GM19467 (cell line): ENCODE data around the gene BAHCC1.

ENCODE experiments used
- ATAC-seq: cut with Tn5 transposase; IDR thresholded peaks from one replicate; pipeline ENCODE4 v1.9.1; 2021; ENCODE audit warnings: mild to moderate bottlenecking, moderate library complexity; ENCODE audit not compliant: unreplicated experiment

Gene BAHCC1

GRCh38 chr17:81459224-81459623 is 64.0 kb downstream of the BAHCC1 start:
- ATAC-seq, result no peak

GRCh38 chr17:81459864-81460263 is 64.6 kb downstream of the BAHCC1 start:
- no peak for ATAC-seq

- no peak for ATAC-seq
Observed at GRCh38 chr17:81460856-81461460, 65.7 kb downstream of the BAHCC1 start.

- no peak for ATAC-seq
Observed at GRCh38 chr17:81461607-81462500, 66.6 kb downstream of the BAHCC1 start.

- no peak for ATAC-seq
Observed at GRCh38 chr17:81462506-81463125, 67.4 kb downstream of the BAHCC1 start.

GRCh38 chr17:81463506-81463905 is 68.2 kb downstream of the BAHCC1 start:
- no peak for ATAC-seq

GRCh38 chr17:81464586-81464985 is 69.3 kb downstream of the BAHCC1 start:
- ATAC-seq, result no peak

GRCh38 chr17:81465910-81466309 is 70.7 kb downstream of the BAHCC1 start:
- ATAC-seq, result no peak

- ATAC-seq, result no peak
Observed at GRCh38 chr17:81466564-81467472, 71.6 kb downstream of the BAHCC1 start.

- no peak for ATAC-seq
Observed at GRCh38 chr17:81468111-81468769, 73.0 kb downstream of the BAHCC1 start.

- ATAC-seq, result no peak
Observed at GRCh38 chr17:81468770-81469121, 73.5 kb downstream of the BAHCC1 start.

- ATAC-seq, result no peak
Observed at GRCh38 chr17:81469266-81469665, 74.0 kb downstream of the BAHCC1 start.

- ATAC-seq, result no peak
Observed at GRCh38 chr17:81470270-81470943, 75.2 kb downstream of the BAHCC1 start.

GRCh38 chr17:81470944-81471817 is 75.9 kb downstream of the BAHCC1 start:
- ATAC-seq, result no peak

- no peak for ATAC-seq
Observed at GRCh38 chr17:81471818-81472456, 76.7 kb downstream of the BAHCC1 start.

- ATAC-seq, result no peak
Observed at GRCh38 chr17:81473019-81473418, 77.8 kb downstream of the BAHCC1 start.

- ATAC-seq, result no peak
Observed at GRCh38 chr17:81474958-81475357, 79.7 kb downstream of the BAHCC1 start.

GRCh38 chr17:81476097-81476496 is 80.8 kb downstream of the BAHCC1 start:
- no peak for ATAC-seq
